Medulla oblongata (tissue), 1 donor: ENCODE results near the gene RIMBP2.
"Not testable (repeated sequence)": the region's sequence is repeated elsewhere in the genome, so short reads cannot be mapped to it uniquely, and the experiment has no call there.

Experiments
- DNase-seq: peaks from one replicate; pipeline ENCODE4 v3.0.0-alpha.2; 2015; ENCODE audit errors: extremely low spot score

Gene RIMBP2

DNA sequence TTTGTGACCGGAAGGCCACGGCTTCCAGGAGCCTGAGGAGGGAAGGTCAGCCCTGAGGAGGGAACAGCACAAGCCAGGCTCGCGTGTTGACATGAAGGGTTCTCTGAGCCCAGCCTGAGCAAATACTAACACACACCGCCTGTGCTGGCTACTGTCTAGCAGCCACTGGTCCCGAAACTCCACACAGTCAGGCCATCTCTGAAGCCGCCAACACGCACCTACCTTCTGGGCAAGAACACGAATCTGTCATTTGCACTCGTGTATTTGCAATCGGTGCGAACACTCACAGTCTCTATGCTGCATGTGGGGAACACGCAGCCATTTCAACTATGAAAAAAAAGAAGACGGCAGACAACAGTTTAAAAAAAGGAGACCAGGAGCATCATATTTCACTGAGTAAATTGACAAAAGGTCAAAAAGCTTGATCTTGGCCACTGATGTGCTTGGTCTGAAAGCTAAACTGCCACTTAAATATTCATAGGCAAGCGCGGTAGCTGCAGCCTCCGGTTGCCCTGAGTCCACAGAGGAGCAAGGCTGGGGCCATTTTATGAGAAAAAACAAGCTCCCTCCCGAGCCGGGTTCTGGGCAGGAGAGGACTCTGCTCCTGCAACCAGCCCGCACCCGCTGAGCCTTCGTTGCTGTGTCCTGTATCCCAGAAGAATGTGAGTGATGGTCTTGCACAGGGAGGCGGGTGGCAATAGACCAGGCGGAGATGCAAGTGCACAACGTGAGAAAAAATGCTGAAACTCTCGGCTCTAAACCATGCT is 57.8 kb downstream of the RIMBP2 start:
- DNase-seq, result no peak

DNA sequence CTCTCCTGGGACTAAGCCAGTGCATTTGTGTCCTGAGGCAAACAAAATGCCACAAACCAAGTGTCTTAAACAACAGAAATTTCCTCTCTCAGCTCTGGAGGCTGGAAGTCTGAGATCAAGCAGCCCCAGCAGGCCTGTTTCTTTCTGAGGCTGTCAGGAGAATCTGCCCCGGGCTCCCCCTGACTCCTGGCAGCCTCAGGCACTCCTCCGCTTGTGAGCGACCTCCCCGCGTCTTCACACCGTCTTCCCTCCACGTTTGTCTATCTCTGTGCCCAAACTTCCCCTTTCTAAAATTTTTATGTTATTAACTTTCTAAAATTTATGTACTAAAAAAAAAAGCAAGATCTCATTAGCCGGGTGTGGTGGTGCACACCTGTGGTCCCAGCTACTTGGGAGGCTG is 59.7 kb downstream of the RIMBP2 start:
- no peak for DNase-seq

DNA sequence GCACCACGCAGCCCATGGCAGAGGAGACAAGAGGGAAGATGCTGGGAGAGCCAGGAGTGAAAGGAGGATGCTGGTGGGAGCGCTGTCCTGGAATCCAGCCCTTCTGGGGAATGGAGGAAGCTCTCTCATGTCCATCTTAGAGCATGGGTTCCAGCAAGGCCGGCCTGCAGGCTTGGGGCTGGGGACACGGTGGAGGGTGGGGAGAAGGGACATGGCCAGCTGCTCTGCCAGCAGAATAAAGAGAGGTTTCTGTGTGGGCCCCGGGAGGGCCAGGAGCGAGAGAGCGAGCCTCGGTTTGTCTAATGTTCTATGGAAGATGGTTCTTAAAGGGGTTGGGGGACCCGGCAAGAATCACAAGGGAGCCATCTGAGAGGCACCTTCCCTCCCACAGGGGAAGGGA is 60.2 kb downstream of the RIMBP2 start:
- no peak for DNase-seq

DNA sequence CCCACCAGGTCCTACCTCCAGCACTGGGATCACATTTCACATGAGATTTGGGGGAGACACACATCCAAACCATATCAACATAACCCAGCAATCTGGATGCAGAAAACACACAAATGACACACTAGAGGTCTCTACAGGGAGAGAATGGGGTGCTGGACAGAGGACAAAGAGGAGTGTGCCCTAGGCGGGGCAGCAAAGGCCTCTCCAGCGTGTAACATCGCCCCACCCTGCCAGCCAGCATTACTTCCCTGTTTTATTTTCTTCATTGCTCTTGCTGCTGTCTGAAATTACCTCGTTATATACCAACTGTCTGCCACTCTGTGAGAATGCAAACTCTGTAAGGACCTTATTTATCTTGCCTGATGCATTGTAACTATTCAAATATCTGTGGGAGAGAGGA is 61.1 kb downstream of the RIMBP2 start:
- DNase-seq, result no peak

DNA sequence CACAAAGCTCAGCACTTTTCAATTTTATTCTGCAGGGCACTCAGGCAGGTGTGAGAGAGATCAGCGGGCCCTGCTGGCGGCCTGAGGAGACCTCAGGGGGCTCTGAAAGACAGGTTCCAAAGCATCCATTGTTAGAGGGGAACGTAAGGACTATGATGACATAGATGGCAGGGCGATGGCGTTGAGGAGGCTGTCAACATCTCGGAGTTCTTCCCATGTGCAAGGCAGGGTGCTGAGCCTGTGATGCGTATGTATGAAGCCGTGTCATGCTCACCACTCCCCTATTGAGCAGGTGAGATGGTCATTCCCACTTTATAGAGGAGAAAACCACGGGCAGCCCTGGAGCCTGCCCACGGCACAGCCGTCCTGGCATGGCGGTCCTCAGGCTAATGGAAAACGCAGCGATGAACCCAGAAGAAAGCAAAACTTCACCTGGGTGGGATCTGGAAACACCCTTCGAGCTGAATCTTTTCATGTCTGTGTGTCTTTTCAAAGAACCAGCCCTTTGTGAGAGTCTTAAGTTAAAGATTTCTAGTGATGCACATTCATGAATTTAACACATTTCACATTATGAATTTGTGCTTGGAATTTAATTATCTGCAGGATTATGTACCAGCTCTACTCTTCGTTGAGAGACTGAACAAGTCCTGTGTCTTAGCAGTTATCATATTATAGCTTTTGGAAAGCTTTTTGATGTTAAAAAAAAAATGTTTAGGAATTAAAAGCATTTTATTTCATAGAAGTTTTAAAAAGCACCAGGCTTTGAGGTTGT is 64.7 kb downstream of the RIMBP2 start:
- no peak for DNase-seq

DNA sequence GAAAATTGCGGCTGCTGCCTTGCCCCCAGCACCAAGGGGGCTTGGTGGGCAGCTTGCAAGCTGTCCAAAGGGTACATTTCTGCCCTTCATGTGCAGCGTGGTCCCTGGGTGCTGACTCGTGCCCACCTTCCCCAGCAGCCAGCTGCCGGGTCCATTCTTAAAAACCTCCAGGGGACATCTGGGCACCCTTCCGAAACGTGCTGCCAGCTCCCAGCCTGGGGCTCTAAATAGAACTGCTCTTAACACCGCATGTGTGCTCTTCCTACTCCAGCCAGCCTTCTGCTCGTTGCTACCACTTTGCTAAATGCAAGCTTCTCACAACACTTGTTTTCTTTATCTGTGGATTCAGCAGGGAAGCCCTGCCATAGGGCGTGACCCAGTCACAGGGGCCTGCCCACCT is 66.0 kb downstream of the RIMBP2 start:
- DNase-seq, result no peak

DNA sequence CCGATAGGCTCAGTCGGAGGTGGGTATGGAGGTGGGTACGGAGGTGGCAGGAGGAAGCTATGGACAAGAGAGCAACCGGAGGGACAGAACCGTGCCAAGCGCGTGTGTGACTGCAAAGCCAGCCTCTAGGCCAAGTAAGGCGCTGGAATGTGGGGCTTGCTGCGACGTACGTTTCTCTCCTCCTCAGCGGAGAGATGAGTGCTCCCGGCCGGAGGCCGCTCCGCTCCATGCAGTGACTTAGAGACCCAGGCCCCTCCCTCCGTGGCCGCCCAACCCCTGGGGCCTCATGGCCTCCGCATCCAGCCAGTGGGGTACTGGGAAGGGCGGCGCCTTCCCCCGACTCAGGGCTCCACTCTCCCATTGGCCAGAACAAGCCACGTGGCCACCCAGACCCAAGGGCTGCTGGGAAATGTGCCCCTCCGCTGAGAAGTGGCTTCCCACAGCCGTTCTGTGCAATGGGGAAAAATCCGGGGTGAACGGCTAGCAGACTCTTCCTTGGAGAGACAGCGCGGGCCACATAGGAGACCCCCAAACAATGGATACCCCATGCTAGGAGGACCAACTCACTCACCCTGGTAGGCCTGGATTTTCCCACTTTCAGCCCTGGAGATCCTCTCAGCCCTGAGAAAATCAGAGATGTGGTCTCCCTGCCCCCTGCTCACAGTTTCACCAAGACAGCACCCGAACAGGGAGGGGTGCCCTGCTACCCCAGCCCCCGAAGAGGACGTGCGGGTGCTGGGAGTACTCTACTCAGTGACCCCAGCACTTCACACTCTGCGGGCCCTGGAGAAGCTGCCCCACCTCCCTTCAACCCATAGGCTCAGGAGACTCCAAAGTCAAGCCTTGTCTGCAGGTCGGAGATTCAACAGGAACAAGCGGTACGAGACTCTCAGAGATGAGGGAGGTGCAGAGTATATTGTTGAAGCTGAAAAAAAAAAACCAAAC is 66.7 kb downstream of the RIMBP2 start:
- DNase-seq, result no peak

DNA sequence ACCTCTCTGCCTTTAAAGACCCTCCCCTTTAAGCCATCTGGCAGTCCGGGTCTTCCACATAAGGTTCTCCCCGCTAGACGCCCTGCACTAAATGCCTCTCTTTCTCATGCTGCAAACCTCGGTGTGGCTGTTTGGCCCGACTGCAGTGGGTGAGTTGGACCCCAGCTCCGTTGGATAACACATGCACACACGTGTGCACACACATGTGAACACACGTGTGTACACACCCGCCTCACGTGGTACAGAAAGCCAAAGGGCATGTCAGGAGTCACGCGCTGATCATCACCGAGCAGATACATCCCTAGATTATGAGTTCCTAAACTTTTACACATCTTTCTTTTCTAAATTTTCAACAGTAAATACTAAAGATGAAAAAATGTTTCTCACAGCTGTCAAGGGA is 68.3 kb downstream of the RIMBP2 start:
- DNase-seq, result no peak

DNA sequence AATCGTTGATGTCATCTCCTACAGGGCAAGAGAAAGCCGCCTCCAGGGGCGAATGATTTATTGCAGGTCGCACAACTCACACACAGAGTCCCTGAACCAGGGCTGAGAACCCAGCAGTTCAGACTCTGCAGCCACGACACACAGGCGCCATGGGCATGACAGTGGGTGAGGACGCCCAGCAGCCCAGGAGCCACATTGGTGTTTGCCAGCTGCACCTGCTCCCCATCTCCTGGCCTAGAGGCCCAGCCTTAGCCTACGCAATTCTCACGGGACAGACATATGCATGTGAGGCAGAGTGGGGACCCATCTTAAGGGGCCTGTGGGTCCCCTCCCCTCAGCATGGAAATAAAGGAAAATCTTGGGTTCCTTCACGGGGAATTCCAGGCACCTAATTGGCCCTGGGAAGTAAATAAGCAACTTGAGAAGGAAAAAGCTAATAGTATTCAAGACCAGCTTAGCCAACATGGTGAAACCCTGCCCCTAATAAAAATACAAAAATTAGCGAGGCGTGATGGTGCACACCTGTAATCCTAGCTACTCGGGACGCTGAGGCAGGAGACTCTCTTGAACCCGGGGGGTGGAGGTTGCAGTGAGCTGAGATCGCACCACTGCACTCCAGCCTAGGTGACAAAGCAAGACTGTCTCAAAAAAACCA is 69.3 kb downstream of the RIMBP2 start:
- DNase-seq, result no peak

DNA sequence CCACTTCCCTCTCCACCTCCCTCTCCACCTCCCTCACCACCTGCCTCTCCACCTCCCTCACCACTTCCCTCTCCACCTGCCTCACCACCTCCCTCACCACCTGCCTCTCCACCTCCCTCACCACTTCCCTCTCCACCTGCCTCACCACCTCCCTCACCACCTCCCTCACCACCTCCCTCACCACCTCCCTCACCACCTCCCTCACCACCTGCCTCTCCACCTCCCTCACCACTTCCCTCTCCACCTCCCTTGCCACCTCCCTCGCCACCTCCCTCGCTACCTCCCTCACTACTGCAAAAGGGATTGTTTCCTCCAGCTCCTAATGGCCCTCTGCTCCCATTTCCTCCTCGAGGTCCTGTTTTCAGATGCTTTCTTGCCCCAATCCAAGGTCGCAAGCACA is 69.9 kb downstream of the RIMBP2 start:
- DNase-seq, result not testable (repeated sequence)

DNA sequence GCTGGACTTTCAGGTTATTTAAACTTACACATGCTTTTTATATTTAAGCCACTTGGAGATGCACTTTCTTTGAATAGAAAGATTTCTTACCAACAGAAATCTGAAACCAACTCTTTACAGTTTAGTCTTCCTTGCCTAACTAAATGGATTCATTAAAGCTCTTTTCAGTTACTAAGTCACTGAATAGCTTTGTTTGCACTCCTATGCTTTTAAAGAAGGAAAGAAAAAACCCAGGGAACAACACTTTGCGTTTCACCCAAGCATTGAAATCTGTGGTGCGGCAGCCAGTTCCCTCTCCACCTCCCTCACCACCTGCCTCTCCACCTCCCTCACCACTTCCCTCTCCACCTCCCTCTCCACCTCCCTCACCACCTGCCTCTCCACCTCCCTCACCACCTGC is 70.3 kb downstream of the RIMBP2 start:
- DNase-seq, result no peak

DNA sequence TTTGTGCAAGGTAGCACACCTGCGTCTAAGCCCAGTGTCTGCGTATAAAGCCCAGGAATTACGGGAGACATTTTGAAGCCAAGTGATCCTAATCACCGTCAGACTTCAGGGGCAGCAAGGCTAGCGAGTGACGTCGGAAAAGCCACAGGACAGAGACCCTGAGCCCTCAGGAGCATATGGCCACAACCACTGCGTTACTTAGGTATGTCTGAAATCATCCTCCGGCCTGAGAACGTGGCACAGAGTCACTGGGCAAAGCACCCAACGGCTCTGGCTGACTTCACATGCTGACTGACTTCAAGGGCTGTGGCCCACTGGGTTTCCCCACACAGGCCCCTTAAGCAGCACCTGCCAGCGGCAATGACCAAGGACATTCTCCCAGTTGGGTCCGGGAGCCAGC is 71.5 kb downstream of the RIMBP2 start:
- no peak for DNase-seq

DNA sequence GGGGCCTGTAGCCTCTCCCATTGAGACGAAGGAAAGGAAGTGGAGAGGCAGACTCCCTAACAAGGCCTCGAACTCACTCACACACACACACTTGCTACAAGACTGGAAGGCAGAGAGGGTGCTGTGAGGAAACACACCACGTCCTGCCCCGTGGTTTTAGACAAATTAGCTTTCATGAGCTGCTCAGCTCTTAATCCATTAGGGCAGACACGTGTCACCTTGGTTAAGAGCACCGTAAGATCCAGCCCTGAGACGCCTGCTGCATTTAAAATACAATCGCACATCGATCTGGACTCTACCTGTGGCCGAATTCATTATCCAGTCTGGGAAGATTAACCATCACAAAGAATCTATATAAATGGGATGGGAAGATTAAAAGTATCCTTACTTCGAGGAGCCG is 72.0 kb downstream of the RIMBP2 start:
- no peak for DNase-seq

DNA sequence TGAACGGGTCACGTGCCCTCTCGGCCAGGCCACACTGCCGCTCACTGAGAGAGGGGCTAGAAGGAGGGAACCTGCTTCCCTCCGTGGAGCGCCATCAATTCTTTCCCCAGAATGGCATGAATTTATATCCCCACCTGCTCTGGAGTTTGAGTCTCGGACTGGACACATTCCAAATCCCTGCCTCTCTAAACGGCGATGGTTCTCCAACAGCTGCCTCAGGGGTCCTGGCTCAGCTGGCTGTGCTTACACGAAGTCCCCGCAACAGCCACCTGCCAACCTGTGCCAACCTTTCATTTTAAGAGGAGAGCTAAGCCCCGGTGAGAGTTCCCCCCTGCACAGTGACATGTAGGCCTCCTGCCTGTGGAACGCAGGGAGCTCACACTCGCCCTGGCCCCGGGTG is 73.2 kb downstream of the RIMBP2 start:
- DNase-seq, result no peak

DNA sequence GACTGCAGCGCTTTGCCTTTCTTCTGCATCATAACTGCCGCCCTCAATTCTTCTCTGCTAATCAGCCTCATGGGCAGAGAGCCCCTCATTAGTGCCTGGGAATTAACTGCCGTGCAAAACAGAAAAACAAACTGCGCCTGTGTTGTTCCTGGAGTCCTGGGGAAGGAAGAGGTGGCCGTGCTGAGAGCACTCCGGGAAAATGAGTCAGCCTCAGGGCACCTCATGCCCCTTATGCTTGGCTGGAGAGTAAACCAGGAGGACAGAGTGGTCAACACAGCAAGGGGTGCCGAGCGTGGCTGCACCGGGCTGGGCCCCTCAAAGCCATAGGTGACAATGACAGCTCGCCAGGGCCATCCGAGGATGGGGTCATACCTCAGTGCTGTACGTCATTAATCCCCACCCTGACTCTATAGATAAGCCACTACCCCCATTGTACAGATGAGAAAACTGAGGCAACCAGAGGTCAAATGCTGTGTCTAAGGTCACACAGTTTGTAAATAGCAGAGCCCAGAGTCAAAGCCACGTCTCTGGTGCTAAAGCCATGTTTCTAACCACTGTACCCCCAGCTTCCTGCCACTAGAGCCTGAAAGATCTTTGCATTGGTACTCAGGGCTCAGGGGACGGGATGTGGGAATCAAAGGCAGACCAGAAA is 74.4 kb downstream of the RIMBP2 start:
- no peak for DNase-seq

DNA sequence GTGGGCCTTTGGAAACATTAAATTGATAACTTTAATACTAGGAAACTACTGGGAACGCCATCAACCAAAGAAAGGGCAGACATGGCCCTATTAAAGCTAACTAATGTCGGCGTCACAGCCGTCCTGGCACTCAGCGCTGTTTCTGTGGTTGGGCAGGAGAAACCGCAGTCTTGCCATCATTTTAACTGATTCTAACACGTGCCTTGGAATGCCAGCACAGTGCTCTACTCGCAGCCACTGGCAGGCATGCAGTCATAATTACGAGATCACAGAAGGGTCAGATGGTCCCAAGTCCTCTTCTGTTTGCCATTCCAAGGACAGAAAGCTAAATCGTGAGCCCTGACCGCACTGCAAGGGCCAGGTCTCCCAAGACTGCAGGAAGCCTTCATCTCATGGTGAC is 75.2 kb downstream of the RIMBP2 start:
- no peak for DNase-seq

DNA sequence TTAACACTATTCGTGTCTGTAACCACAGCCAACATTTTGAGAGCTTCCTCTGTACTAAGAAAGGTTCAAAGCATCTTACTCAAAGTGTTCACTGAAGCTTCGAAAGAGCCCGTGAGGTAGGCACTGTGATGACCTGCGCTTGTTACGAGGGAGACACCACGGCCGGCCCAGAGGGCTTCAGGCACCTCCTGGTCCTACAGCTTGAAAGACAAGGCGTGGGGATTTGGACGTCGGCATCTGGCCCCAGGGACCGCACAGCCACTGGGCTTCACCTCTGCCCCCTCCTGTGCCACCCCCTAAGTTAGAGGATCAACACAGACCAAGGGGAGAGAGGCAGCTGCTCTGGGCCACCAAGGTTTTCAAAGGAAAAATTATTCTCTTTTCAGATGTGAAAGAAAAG is 75.6 kb downstream of the RIMBP2 start:
- no peak for DNase-seq

DNA sequence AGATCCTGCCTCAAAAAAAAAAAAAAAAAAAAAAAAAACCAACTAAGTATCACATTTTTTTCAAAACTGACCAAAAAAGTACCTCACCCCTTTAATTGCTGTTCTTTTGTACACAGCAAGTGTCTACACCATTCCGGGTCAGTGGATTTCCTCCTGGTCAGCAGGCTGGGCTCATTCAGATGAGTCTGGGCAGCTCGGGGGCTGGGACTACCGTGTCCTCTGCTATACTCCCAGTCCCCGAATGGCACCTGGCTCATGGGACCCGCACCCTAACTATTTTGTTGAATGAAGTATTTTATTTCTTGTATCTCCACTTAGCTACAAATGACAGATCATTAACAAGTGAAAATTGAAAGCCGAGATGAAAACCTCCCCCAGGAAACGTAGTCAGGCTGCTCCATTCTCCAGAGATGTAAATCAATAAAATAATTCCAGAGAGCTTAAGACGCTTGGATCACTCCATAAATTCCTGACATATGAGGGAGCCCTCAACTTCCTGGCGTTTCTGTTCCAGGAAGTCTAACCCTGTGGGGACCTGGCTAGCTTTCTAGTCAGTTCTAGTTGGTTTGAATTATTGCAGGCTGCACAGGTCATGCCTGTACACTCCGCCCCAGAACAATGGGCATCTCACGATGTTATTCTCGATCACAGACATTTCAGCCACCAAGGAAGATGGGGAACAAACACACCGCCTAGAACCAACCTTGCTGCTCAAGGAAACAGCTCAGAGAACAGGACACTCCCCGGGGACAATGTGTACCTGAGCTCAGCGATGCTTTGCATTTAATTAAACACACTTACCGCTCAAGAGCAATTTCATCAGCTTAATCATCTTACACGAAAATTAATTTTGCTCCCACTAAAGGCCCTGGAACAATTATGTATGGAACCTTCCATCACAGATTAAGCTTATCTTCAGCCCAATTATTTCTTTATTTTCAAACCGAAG is 76.3 kb downstream of the RIMBP2 start:
- no peak for DNase-seq

DNA sequence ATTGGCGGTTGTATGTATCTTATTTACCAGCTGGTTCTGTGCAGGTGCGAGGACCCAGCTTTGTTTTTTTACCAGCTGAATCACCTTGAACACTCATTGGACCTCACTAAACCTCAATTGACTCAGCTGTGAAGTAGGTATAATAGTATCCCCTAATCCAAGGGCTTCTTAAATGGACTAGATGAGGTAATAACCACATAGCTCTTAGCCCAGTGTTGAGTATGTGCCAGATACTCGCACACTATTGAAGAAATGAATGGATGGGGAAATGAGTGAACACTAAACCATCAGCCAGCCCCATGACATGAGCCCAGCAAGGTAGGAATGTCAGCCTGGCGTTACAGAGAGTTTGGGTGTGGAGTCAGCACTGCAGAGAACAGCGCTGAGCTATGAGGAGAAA is 79.7 kb downstream of the RIMBP2 start:
- no peak for DNase-seq

DNA sequence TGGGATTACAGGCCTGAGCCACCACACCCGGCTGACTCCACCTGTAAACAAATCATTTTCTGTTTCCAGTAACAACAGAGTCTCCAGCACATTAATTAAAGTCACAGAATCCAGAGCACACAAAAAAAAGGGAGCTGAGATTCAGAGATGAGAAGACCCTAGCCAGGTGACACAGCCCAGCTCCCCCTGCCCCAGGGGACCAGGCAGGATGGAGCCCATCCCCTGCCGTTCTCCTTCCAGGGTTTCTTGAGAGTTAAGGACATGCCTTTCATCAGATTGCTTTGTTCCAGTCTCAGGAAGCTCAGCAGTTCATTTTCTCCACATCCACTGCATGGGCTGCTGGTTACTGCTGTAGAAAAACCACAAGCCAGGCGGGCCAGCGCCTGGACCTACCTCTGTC is 81.2 kb downstream of the RIMBP2 start:
- DNase-seq, result no peak
